Stimulated activated CD4-positive, alpha-beta T cell treated with anti-CD3 and anti-CD28 coated beads, Interleukin-12 subunit alpha, Interleukin-12 subunit beta, amount 100 ng/mL, for 48 hours (primary cell): ENCODE results near the gene PHKA2.
"Not testable (repeated sequence)": the region's sequence is repeated elsewhere in the genome, so short reads cannot be mapped to it uniquely, and the experiment has no call there.

Experiments
- DNase-seq, 3 donors: peaks; one replicate each; pipeline ENCODE4 v3.0.0-alpha.2; 2020; ENCODE audit warnings: low read depth in 2 of 3, low spot score in 1 of 3

The PHKA2 gene

GRCh38 chrX:18980262-18980661 lies 3.7 kb downstream of the PHKA2 start:
- not testable (repeated sequence) for DNase-seq

- no peak for DNase-seq
Measured at GRCh38 chrX:18974993-18975392, 8.9 kb downstream of the PHKA2 start.

- no peak for DNase-seq
Measured at GRCh38 chrX:18973527-18974192, 10.3 kb downstream of the PHKA2 start.

DNA sequence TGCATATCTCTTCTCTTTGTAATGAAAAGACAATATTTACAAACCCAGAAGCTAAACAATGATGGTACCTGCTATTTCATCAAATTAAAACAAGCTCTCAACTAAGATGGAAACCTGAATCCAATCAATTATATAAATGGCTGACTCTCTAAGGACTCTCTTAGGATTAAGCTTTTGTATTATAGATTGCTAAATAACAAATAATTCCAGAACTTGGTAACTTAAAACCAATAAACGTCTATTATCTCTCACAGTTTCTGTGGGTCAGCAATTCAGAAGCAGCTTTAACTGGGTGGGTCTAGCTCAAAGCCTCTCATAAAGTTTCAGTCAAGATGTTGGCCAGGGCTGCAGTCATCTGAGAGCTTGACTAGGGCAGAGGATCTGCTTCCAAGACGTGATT lies 12.4 kb downstream of the PHKA2 start:
- no peak for DNase-seq

- DNase-seq: no peak
Measured at GRCh38 chrX:18970465-18970864, 13.4 kb downstream of the PHKA2 start.

- no peak for DNase-seq
Measured at GRCh38 chrX:18966624-18967023, 17.3 kb downstream of the PHKA2 start.

DNA sequence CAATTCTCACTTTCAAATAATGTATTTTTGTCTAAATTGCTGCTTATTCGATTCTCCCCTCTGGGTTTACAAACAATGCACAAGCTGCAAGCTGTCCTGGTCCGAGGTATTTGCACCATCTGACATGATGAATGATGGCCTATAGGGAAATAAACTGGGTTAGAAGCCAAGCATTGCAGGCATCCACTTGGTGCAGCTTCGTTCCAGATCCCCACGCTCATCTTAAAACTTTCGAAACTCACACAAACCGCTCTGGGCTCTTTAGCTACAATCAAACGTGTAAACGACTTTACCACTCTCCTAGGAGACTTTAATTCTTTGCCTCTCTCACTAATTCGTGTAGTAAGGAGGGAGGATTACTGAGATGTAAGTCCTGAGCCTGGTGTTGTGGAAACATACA lies 19.0 kb downstream of the PHKA2 start:
- no peak for DNase-seq

- no peak for DNase-seq
Measured at GRCh38 chrX:18964026-18964425, 19.9 kb downstream of the PHKA2 start.

DNA sequence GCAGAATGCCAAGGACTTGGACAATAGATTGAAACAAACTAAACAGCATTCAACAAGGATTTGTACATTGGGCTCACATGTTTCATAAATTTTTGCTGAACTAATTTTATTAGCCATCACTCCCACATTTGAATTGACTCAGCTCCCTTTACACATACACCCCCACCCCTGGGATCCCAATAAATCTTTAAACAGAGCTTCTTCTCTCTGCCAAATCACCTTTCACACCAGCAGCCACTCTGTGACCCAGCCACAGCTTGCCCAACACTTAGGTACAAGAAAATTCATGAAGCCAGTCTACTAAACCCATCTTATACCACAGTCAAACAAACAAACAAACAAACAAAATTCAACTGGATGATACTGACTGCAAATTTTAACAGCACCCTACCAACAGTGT lies 21.6 kb downstream of the PHKA2 start:
- DNase-seq: no peak

GRCh38 chrX:18961686-18962085 lies 22.2 kb downstream of the PHKA2 start:
- no peak for DNase-seq

DNA sequence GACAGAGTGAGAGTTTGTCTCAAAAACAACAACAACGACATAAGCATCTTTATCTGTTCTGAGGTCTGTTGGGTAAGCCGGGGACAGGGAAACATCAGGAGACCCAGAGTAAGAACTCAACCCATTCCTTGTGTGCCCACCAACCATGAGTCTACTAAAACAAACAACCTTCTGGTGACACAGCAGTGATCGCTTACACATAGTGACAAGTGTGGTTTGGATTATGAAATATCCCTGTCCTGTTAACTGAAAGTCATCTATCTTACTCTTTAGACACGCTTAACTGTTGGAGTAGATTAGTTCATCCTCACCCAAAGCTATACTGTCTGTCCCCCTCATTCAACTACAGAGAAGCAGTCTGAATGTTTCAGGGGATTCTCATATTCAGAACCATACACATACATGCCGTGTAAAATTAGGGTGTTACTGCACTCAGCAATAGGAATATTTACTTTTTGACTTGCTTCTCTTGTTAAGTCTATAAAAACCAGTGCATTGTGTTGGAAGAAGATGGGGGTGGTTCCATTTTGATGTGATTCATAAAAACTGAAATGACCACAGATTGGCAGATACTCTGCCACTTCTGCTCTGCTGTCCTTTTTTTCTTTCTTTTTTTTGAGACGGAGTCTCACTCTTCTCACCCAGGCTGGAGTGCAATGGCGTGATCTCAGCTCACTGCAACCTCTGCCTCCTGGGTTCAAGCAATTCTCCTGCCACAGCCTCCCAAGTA lies 27.4 kb downstream of the PHKA2 start:
- no peak for DNase-seq

DNA sequence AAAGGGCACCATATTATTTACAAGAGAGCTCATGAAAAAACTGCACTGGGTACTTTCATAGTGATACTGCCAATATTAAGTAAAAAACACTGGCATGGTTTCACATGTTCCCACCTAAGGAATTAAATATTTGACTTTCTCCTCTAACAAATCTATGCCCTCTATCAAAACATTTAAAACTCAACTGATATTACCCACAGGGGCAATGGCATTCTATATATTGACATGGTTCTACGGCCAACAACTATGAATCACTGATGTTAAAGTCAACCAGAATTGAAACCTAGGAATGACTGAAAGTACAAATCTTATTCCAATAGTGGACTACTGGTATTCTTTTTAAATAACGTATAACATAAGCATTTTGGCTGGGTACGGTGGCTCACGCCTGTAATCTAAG lies 28.2 kb downstream of the PHKA2 start:
- DNase-seq: no peak

- DNase-seq: no peak
Measured at GRCh38 chrX:18951032-18951431, 32.9 kb downstream of the PHKA2 start.

- no peak for DNase-seq
Measured at GRCh38 chrX:18949944-18950301, 34.0 kb downstream of the PHKA2 start.

- no peak for DNase-seq
Measured at GRCh38 chrX:18949291-18949943, 34.5 kb downstream of the PHKA2 start.

DNA sequence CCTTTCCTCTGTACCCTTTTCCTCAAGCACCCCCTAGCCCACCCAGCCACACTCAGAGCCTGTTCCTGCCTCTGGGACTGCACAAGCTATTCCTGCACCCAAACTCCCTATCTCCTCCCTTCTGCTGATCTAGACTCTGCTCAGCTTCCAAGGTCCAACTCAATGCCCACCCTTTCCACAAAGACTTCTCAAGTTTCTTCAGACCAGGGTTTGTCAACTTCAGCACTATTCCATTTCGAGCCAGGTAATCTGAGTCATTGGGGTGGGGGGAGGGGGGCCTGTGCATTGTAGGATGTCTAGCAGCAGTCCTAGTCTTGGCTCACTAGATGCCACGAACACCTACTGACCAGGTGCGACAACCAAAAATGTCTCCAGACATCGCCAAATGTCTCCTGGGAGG lies 37.3 kb downstream of the PHKA2 start:
- DNase-seq: no peak

DNA sequence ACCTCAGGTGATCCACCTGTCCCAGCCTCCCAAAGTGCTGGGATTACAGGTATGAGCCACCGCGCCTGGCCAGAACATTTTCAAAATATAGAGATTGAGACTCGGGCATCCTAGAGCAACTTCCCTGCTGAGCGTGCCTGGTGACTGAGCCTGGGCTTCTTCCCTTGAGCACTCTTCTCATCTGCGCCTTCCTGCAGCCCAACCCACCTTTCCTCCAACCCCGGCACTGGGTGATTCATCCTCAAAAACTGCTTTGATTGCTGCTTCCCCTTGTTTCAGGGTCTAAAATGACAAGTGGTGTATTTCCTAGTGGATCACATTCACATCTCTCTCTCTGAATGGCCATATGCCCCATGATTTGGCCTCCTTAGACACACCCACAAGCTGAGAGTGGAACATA lies 37.8 kb downstream of the PHKA2 start:
- DNase-seq: no peak

DNA sequence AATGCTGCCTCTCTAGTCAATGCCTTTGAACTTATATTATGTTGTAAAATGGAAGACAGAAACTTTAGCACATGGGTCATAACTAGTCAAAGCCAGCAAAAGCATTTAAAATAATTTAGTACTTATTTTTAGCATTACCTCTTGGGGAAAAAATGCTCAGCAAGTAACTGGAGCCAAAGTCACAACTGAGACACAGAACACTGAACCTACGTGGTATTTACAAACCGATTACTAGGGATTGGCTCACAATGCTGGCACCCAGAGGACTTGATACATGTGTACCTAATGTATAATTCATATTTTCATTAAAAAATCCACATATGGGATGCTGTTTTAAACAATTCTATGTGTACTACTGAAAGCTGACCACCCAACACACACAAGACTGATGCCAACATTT lies 38.4 kb downstream of the PHKA2 start:
- DNase-seq: no peak

DNA sequence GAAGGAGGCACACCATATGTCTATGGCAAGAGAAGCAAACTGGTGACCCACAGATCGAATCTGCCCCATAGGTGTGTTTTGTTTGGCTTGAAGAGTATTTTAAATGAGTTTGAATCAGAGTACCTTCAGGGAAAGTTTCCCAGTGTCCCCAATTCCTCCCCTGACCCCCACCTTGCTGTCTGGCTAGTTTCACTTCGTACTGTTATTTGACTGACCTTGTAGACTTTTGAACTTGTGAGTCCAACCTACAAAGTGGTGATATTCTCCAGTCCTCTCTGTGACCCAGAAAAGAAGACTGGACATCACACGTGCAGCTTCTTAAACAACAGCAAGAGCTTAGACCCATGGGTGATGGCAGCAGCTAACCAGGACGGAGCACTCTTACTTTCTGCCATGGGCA lies 39.4 kb downstream of the PHKA2 start:
- no peak for DNase-seq

- no peak for DNase-seq
Measured at GRCh38 chrX:18941896-18942295, 42.0 kb downstream of the PHKA2 start.

DNA sequence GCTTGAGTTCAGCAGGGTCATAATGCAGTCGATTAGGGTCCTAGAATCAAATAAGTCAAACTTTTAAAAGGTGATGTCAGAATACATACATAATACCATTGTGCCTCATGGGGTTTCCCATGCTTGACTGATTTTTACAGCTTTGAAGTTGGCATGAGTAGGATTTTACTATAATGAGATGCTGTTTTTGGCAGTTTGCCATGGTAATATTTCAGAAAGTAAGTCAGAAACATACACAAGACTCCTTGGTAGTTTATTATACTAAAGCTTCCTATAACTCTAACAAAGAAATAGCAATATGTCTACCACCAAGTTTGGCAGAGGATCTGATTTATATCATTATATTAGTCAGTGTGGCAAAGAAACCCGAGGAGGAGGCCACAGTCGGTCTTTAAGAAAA lies 45.2 kb downstream of the PHKA2 start:
- DNase-seq: no peak

GRCh38 chrX:18937173-18937572 lies 46.7 kb downstream of the PHKA2 start:
- no peak for DNase-seq

- no peak for DNase-seq
Measured at GRCh38 chrX:18935893-18936292, 48.0 kb downstream of the PHKA2 start.
